Middle frontal gyrus (tissue), 1 donor: ENCODE data around the gene PEX5.
"Not testable (repeated sequence)": the region's sequence is repeated elsewhere in the genome, so short reads cannot be mapped to it uniquely, and the experiment has no call there.

Experiments used
- DNase-seq: peaks from one replicate; pipeline ENCODE4 v3.0.0-alpha.2; 2015; ENCODE audit warnings: low spot score; ENCODE audit errors: extremely low spot score

Gene PEX5

GRCh38 chr12:7160183-7160582, 29.3 kb upstream of the PEX5 start:
- no peak for DNase-seq

- DNase-seq: no peak
These were observed 28.2 kb upstream of the PEX5 start for GRCh38 chr12:7161327-7161726.

GRCh38 chr12:7161811-7162210, 27.7 kb upstream of the PEX5 start:
- DNase-seq: no peak

- peak; percentile 70 for DNase-seq
These were observed 26.8 kb upstream of the PEX5 start for GRCh38 chr12:7162691-7163114.

GRCh38 chr12:7169951-7170350, 19.5 kb upstream of the PEX5 start:
- DNase-seq: no peak

- no peak for DNase-seq
These were observed 17.6 kb upstream of the PEX5 start for GRCh38 chr12:7171854-7172253.

GRCh38 chr12:7175493-7175892, 14.0 kb upstream of the PEX5 start:
- DNase-seq: no peak

GRCh38 chr12:7176595-7176994, 12.9 kb upstream of the PEX5 start:
- no peak for DNase-seq

- DNase-seq: no peak
These were observed 11.0 kb upstream of the PEX5 start for GRCh38 chr12:7178481-7178880.

GRCh38 chr12:7180685-7181084, 8.8 kb upstream of the PEX5 start:
- DNase-seq: no peak

GRCh38 chr12:7186058-7186457, 3.4 kb upstream of the PEX5 start:
- DNase-seq: not testable (repeated sequence)

GRCh38 chr12:7188562-7189397, 706 bp upstream of the PEX5 start:
- DNase-seq: peak; percentile 47

- no peak for DNase-seq
These were observed 976 bp downstream of the PEX5 start for GRCh38 chr12:7190268-7191055.

- no peak for DNase-seq
These were observed 4.2 kb downstream of the PEX5 start for GRCh38 chr12:7193674-7194073.

GRCh38 chr12:7197841-7198240, 8.4 kb downstream of the PEX5 start:
- DNase-seq: no peak

- DNase-seq: no peak
These were observed 13.6 kb downstream of the PEX5 start for GRCh38 chr12:7203109-7203508.

GRCh38 chr12:7205091-7205490, 15.6 kb downstream of the PEX5 start:
- no peak for DNase-seq

GRCh38 chr12:7206691-7207090, 17.2 kb downstream of the PEX5 start:
- no peak for DNase-seq

GRCh38 chr12:7207866-7208625, 18.6 kb downstream of the PEX5 start:
- DNase-seq: no peak

GRCh38 chr12:7209958-7210357, 20.5 kb downstream of the PEX5 start:
- no peak for DNase-seq

- no peak for DNase-seq
These were observed 21.2 kb downstream of the PEX5 start for GRCh38 chr12:7210642-7211151.

GRCh38 chr12:7212678-7213077, 23.2 kb downstream of the PEX5 start:
- no peak for DNase-seq
